ENCODE results near the gene KDM3B.

- no peak for TF ChIP-seq EZH2phosphoT487 (IDR thresholded peaks at IDR 0.05; ENCODE audit: borderline replicate concordance, low read length)
- no peak for TF ChIP-seq CTCF (IDR thresholded peaks at IDR 0.05; ENCODE audit: low read depth, low read length, poor library complexity, severe bottlenecking)
Observed at GRCh38 chr5:138366632-138367382, 14.3 kb downstream of the KDM3B start.
